Right lobe of liver (tissue), 4 donors: ENCODE measurements around the gene TIMP2.

ENCODE experiments used
- CTCF ChIP-seq, 4 donors: fragments of 200-600 bp in 3 of 4; fragments of 450-650 bp in 1 of 4; IDR thresholded peaks; one replicate each; pipeline versions ENCODE4 v1.5.1 to v1.8.0; 2016 to 2022; ENCODE audit warnings: antibody characterized with exemption in 4 of 4, mild to moderate bottlenecking in 2 of 4
- POLR2A ChIP-seq: fragments of 450-650 bp; IDR thresholded peaks from one replicate; pipeline ENCODE4 v1.6.1; 2017; ENCODE audit warnings: antibody characterized with exemption, mild to moderate bottlenecking
- donor health status: DM: no; HTN: no; CAD: no.
- donor health status: DM: no; HTN: no; CAD: no.
- donor health status: DM: no; HTN: yes; CAD: no.

GRCh38 chr17:78857266-78857665 is 67.9 kb downstream of the TIMP2 start:
- TF ChIP-seq POLR2A (no peak), CTCF (IDR thresholded peaks at IDR 0.05) (no peak)
